ENCODE measurements around the gene BDKRB2.
"Not testable (repeated sequence)": the region's sequence is repeated elsewhere in the genome, so short reads cannot be mapped to it uniquely, and the experiment has no call there.

BDKRB2 gene

GRCh38 chr14:96229315-96229714, 24.7 kb downstream of the BDKRB2 start:
- DNase-seq, result no peak

- no peak for DNase-seq
Observed at GRCh38 chr14:96231056-96231455, 26.4 kb downstream of the BDKRB2 start.

- DNase-seq, result no peak
Observed at GRCh38 chr14:96231526-96232130, 27.0 kb downstream of the BDKRB2 start.

GRCh38 chr14:96232506-96232905, 27.9 kb downstream of the BDKRB2 start:
- DNase-seq, result no peak

- DNase-seq, result no peak
Observed at GRCh38 chr14:96233661-96234060, 29.0 kb downstream of the BDKRB2 start.

- DNase-seq, result no peak
Observed at GRCh38 chr14:96235426-96235825, 30.8 kb downstream of the BDKRB2 start.

- DNase-seq, result no peak
Observed at GRCh38 chr14:96237641-96238040, 33.0 kb downstream of the BDKRB2 start.

- DNase-seq, result no peak
Observed at GRCh38 chr14:96238676-96239265, 34.1 kb downstream of the BDKRB2 start.

GRCh38 chr14:96239711-96240141, 35.1 kb downstream of the BDKRB2 start:
- DNase-seq, result no peak

- DNase-seq, result no peak
Observed at GRCh38 chr14:96240641-96241040, 36.0 kb downstream of the BDKRB2 start.

- no peak for DNase-seq
Observed at GRCh38 chr14:96242126-96242525, 37.5 kb downstream of the BDKRB2 start.

- no peak for DNase-seq
Observed at GRCh38 chr14:96243785-96244184, 39.1 kb downstream of the BDKRB2 start.

- not testable (repeated sequence) for DNase-seq
Observed at GRCh38 chr14:96245074-96245473, 40.4 kb downstream of the BDKRB2 start.

GRCh38 chr14:96245710-96246538, 41.3 kb downstream of the BDKRB2 start:
- DNase-seq, result no peak

- no peak for DNase-seq
Observed at GRCh38 chr14:96246539-96246847, 41.9 kb downstream of the BDKRB2 start.

GRCh38 chr14:96247031-96247430, 42.4 kb downstream of the BDKRB2 start:
- DNase-seq, result no peak

GRCh38 chr14:96249029-96249428, 44.4 kb downstream of the BDKRB2 start:
- DNase-seq, result no peak

- no peak for DNase-seq
Observed at GRCh38 chr14:96250485-96250884, 45.8 kb downstream of the BDKRB2 start.

GRCh38 chr14:96251656-96252155, 47.1 kb downstream of the BDKRB2 start:
- no peak for DNase-seq

GRCh38 chr14:96252323-96252998, 47.8 kb downstream of the BDKRB2 start:
- DNase-seq, result no peak

GRCh38 chr14:96252999-96253539, 48.4 kb downstream of the BDKRB2 start:
- no peak for DNase-seq

GRCh38 chr14:96254687-96255086, 50.0 kb downstream of the BDKRB2 start:
- DNase-seq, result no peak
